HG03103 (cell line): ENCODE data around the gene DDX18.

Source experiments
- ATAC-seq: cut with Tn5 transposase; IDR thresholded peaks from one replicate; pipeline ENCODE4 v1.9.1; 2021; ENCODE audit warnings: low read depth; ENCODE audit not compliant: unreplicated experiment

DDX18 gene

GRCh38 chr2:117833911-117834310, 19.4 kb downstream of the DDX18 start:
- ATAC-seq, result no peak

GRCh38 chr2:117834992-117835391, 20.5 kb downstream of the DDX18 start:
- no peak for ATAC-seq

GRCh38 chr2:117835990-117836760, 21.7 kb downstream of the DDX18 start:
- ATAC-seq, result peak; percentile 67

- no peak for ATAC-seq
These were observed 30.8 kb downstream of the DDX18 start for GRCh38 chr2:117845304-117845703.

GRCh38 chr2:117850015-117850414, 35.5 kb downstream of the DDX18 start:
- no peak for ATAC-seq

- no peak for ATAC-seq
These were observed 36.0 kb downstream of the DDX18 start for GRCh38 chr2:117850461-117850860.

- no peak for ATAC-seq
These were observed 37.5 kb downstream of the DDX18 start for GRCh38 chr2:117851969-117852368.

- ATAC-seq, result no peak
These were observed 38.8 kb downstream of the DDX18 start for GRCh38 chr2:117853316-117853715.

GRCh38 chr2:117853873-117854272, 39.4 kb downstream of the DDX18 start:
- no peak for ATAC-seq

- ATAC-seq, result no peak
These were observed 40.1 kb downstream of the DDX18 start for GRCh38 chr2:117854610-117855009.

- no peak for ATAC-seq
These were observed 41.4 kb downstream of the DDX18 start for GRCh38 chr2:117855886-117856285.

- ATAC-seq, result no peak
These were observed 42.1 kb downstream of the DDX18 start for GRCh38 chr2:117856415-117857210.

- ATAC-seq, result no peak
These were observed 43.8 kb downstream of the DDX18 start for GRCh38 chr2:117858336-117858735.

- ATAC-seq, result no peak
These were observed 44.5 kb downstream of the DDX18 start for GRCh38 chr2:117858892-117859531.

- ATAC-seq, result no peak
These were observed 45.0 kb downstream of the DDX18 start for GRCh38 chr2:117859532-117859911.

- ATAC-seq, result no peak
These were observed 45.6 kb downstream of the DDX18 start for GRCh38 chr2:117859924-117860647.

GRCh38 chr2:117862459-117862858, 48.0 kb downstream of the DDX18 start:
- ATAC-seq, result no peak

GRCh38 chr2:117875786-117876185, 61.3 kb downstream of the DDX18 start:
- no peak for ATAC-seq

GRCh38 chr2:117879003-117879402, 64.5 kb downstream of the DDX18 start:
- ATAC-seq, result no peak
